Rectal smooth muscle tissue (tissue), 1 donor: Measurements from ENCODE around the gene MED9.
A peak's percentile ranks its signal among the peaks of the same experiment; 100 is the strongest.

ENCODE experiments used
- H3K27ac ChIP-seq: one replicate; pipeline ENCODE4 v1.7.0; 2013; ENCODE audit warnings: low read depth, low read length, inconsistent platforms
- H3K27me3 ChIP-seq: one replicate; pipeline ENCODE4 v1.7.0; 2013; ENCODE audit warnings: low read length; ENCODE audit not compliant: control insufficient read depth, insufficient read depth
- H3K36me3 ChIP-seq: one replicate; pipeline ENCODE4 v1.7.0; 2013; ENCODE audit warnings: low read length; ENCODE audit not compliant: control insufficient read depth, insufficient read depth
- H3K4me1 ChIP-seq: one replicate; pipeline ENCODE4 v1.7.0; 2013; ENCODE audit warnings: low read length; ENCODE audit not compliant: control insufficient read depth, insufficient read depth
- H3K4me3 ChIP-seq: one replicate; pipeline ENCODE4 v1.7.0; 2013; ENCODE audit warnings: low read length
- H3K9ac ChIP-seq: one replicate; pipeline ENCODE4 v1.7.0; 2013; ENCODE audit warnings: low read length

MED9 gene

DNA sequence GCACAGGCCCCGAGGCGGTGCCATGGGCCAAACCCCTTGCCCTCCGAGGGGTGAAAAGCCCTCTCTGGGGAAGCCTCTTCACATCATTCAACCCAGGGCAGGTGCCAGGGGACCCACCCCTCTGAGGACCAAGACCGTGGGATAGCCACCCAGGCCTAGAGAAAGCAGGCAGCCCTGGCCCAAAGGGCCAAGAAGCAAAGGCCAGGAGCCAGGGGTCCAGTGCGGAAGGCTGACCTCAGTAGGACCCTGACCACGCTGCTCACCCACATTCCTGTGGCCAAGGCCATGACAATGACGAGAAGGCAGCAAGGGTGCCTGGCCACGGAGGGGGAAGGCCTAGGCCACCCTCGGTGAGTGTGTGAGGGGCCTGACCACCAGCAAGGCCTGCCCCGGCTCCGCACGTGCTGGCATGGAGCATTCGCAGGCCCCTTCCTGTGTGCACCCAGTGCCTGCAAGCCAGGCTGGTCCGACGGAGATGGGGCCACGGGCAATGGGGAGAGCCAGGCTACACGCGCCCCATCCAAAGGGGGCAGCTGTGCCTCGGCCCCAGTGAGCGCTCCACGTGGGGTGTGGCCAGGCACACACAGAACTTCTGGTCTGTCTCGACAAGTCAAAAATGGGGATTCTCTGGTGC, 43.9 kb downstream of the MED9 start:
- Histone ChIP-seq H3K4me1 (no peaks in the 10 kb centered on the region), H3K4me3 (no peak overlapping the region), H3K27me3 (no peaks in the 10 kb centered on the region), H3K9ac (no peak overlapping the region), H3K27ac (no peak overlapping the region), H3K36me3 (no peaks in the 10 kb centered on the region)

DNA sequence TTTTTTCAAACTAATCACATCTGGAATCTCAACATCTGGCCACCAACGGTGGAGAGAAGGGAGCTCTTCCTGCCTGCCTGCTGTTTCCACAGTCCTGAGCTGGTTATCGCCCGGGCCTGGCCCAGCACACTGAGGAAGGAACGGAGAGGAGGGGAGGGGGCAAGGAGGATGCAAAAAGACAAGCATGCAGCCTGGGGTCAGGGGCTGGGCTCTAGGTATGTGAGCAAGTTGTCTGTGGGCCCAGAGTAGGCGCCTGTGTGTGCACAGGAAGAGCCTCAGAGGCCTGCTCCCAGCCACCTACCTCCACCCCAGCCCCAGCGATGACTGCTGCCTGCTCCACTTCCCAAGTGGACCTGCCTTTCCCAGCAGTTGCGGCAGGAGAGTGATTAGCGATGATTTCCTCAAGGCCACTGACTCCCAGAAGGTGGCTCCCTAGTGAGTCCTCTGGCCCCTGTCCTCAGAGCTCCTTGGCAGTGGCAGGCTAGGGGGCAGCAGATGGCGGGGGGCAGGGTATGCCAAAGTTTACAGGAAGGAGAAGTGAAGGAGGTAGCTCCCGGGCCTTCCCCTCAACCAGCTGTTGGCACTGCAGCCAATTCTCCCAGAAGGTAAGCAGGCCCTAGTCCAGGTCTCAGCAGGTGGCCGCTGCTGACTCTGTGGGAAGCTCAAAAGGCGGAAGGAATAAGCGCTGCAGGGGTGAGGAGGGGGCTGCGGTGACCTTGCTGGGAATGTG, 46.4 kb downstream of the MED9 start:
- no peak overlapping the region for H3K9ac ChIP-seq
- peaks cover 6% of the 10 kb centered on the region for H3K4me1 ChIP-seq
- H3K4me3 ChIP-seq = no peak overlapping the region
- no peak overlapping the region for H3K27ac ChIP-seq
- H3K27me3 ChIP-seq = no peaks in the 10 kb centered on the region
- H3K36me3 ChIP-seq = no peaks in the 10 kb centered on the region

- no peak overlapping the region for H3K27ac ChIP-seq
- H3K4me3 ChIP-seq = no peak overlapping the region
- peaks cover 6% of the 10 kb centered on the region for H3K4me1 ChIP-seq
- no peaks in the 10 kb centered on the region for H3K36me3 ChIP-seq
- no peaks in the 10 kb centered on the region for H3K27me3 ChIP-seq
- no peak overlapping the region for H3K9ac ChIP-seq
Observed at GRCh38 chr17:17523731-17524490, 47.1 kb downstream of the MED9 start.

- Histone ChIP-seq H3K4me3 (no peak overlapping the region), H3K27me3 (no peaks in the 10 kb centered on the region), H3K36me3 (no peaks in the 10 kb centered on the region), H3K4me1 (peaks cover 6% of the 10 kb centered on the region), H3K9ac (no peak overlapping the region), H3K27ac (no peak overlapping the region)
Observed at GRCh38 chr17:17525311-17525710, 48.5 kb downstream of the MED9 start.

DNA sequence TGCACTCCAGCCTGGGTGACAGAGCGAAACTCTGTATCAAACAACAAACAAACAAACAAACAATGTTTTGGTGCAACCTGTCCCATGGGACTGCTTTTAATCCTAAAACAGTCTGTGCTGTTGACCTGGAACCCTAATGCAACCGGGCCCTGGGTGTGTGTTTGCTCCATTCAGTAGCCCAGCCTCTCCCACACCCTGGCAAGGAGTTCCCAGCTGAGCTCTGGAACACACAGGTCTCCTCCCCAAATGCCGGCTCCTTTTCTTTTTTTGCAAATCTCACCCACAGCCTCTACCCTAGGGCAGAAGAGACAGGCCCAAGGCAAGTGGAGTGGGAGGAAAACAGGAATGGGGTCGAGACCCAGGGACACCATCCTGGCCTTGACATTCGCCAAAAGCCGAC, 49.2 kb downstream of the MED9 start:
- Histone ChIP-seq H3K36me3 (no peaks in the 10 kb centered on the region), H3K4me3 (no peak overlapping the region), H3K4me1 (peaks cover 6% of the 10 kb centered on the region), H3K27me3 (no peaks in the 10 kb centered on the region), H3K9ac (no peak overlapping the region), H3K27ac (peak overlapping the region; percentile 3)

GRCh38 chr17:17526369-17526768, 49.6 kb downstream of the MED9 start:
- Histone ChIP-seq H3K9ac (no peak overlapping the region), H3K4me1 (peaks cover 6% of the 10 kb centered on the region), H3K27ac (peak overlapping the region; percentile 3), H3K27me3 (no peaks in the 10 kb centered on the region), H3K36me3 (no peaks in the 10 kb centered on the region), H3K4me3 (no peak overlapping the region)

DNA sequence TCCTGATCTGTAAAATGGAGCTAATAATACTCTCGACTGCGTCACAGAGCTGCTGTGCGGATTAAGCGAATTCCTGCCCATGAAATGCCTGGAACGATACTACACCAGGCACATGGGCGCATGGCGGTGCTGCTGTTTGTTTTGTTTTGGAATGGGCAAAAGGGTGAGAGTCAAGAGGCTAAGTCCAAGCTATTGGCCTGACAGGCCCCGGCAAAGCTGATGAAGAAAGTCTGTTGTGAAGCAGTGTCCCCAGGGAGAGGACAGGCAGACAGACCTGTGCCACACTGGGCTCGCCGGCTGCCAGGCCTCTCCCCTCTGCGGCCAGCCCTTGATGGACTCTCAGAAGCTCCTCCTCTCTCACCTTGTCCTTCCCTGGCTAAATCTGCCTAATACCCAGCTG, 50.7 kb downstream of the MED9 start:
- H3K27me3 ChIP-seq = no peaks in the 10 kb centered on the region
- no peaks in the 10 kb centered on the region for H3K36me3 ChIP-seq
- H3K9ac ChIP-seq = no peak overlapping the region
- no peak overlapping the region for H3K4me3 ChIP-seq
- peaks cover 6% of the 10 kb centered on the region for H3K4me1 ChIP-seq
- no peak overlapping the region for H3K27ac ChIP-seq

- peaks cover 6% of the 10 kb centered on the region for H3K4me1 ChIP-seq
- no peak overlapping the region for H3K27ac ChIP-seq
Observed at GRCh38 chr17:17527956-17528500, 51.2 kb downstream of the MED9 start.

DNA sequence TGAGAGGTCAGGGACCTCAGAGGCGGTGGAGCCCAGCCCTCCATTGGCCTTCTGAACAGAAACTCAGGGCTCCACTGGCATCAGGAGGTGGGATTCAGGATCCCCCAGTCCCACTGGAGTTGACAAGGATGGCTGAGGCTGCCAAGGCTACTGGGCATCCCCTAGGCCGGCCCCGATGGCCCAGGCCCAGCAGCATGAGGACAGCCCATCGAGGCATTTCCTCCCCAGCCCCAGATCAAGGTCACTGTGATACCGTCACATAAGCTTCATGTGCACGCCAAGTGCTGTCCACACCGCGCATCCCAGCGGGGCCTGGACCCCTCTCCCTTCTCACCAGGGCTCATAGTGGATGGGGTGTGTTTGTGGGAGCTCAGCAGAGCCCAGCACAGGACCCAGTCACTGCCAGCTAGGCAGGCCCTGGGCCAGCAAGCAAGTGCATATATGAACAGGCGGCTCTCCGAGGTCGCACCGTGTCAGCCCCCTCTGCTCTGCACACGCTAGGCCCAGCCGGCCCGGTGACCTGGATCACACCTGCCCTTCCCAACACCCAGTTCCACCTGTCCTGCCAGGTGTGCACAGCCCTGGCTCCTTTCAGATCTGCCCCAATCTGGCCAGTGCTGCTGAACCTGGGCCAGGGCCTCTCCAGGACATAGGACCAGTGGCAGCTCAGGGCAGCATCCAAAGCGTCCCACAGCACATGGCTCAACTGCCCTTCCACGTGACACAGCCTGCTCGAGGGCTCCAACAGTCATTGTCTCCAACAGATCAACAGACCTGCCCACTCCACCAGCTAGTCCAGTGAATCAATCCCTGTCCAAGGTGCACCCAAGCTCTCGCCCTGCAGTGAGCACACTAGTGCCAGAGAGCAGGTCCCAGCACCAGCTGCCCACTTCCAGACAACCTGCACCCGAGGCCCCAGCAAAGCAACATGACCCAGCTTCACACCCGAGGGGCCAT, 52.2 kb downstream of the MED9 start:
- H3K4me3 ChIP-seq = no peak overlapping the region
- no peaks in the 10 kb centered on the region for H3K27me3 ChIP-seq
- H3K27ac ChIP-seq = no peak overlapping the region
- no peaks in the 10 kb centered on the region for H3K36me3 ChIP-seq
- peak overlapping the region; percentile 7 for H3K9ac ChIP-seq
- peaks cover 6% of the 10 kb centered on the region for H3K4me1 ChIP-seq

More at GRCh38 chr17:17527956-17528500, 51.2 kb downstream of the MED9 start:
- H3K27me3 ChIP-seq = no peaks in the 10 kb centered on the region
- no peak overlapping the region for H3K4me3 ChIP-seq
- H3K36me3 ChIP-seq = no peaks in the 10 kb centered on the region
- H3K9ac ChIP-seq = no peak overlapping the region

DNA sequence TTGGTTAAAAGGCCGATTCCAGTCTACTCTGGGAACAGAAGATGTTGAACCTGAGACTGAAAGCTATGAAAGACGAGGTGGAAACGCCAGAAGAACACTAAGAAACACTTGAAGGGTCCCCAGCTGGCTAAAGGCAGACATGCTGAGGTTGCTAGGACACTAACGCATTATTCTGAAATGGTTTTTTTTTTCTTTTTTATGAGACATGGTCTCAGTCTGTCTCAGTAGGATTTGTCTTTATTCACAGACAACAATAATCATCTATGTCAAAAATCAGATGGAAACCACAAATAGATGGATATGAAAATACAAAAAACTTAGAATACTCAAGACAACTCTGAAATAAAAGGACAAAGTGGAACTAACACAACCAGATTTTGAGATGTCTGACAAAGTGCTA, 54.4 kb downstream of the MED9 start:
- H3K9ac ChIP-seq = no peak overlapping the region
- no peaks in the 10 kb centered on the region for H3K36me3 ChIP-seq
- H3K27ac ChIP-seq = no peak overlapping the region
- no peaks in the 10 kb centered on the region for H3K27me3 ChIP-seq
- no peak overlapping the region for H3K4me3 ChIP-seq
- peaks cover 7% of the 10 kb centered on the region for H3K4me1 ChIP-seq

DNA sequence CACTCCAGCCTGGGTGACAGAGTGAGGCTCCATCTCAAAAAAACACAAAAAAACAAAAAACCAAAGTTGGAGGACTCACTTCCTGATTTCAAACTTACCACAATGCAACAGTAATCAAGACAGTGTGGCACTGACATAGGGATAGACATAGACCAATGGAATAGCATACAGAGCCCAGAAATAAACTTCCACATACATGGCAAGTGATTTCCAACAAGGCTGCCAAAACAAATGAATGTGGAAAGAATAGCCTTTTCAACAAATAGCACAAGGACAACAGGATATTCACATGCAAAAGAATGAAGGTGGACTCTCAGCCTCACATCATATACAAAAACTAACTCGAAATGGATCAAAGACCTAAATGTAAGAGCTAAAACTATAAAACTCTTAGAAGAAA, 56.2 kb downstream of the MED9 start:
- no peaks in the 10 kb centered on the region for H3K27me3 ChIP-seq
- H3K4me3 ChIP-seq = no peak overlapping the region
- no peak overlapping the region for H3K27ac ChIP-seq
- H3K9ac ChIP-seq = no peak overlapping the region
- H3K36me3 ChIP-seq = no peaks in the 10 kb centered on the region
- H3K4me1 ChIP-seq = peaks cover 8% of the 10 kb centered on the region
